AG10803 (cell line): ENCODE measurements around the gene ZMYND10.

ENCODE experiments used
- DNase-seq: peaks from one replicate; pipeline ENCODE4 v3.0.0; 2010; ENCODE audit warnings: low read depth
- H3K4me3 ChIP-seq: 2 replicates; pipeline ENCODE4 v1.5.1; 2011; ENCODE audit warnings: mild to moderate bottlenecking, low read length, control low read depth
- TF ChIP-seq, protein P1 (sequence below): conservative IDR thresholded peaks from 2 replicates; pipeline ENCODE4 v1.5.1; 2011; ENCODE audit warnings: mild to moderate bottlenecking, low read length, control low read depth, inconsistent platforms

The ZMYND10 gene

DNA sequence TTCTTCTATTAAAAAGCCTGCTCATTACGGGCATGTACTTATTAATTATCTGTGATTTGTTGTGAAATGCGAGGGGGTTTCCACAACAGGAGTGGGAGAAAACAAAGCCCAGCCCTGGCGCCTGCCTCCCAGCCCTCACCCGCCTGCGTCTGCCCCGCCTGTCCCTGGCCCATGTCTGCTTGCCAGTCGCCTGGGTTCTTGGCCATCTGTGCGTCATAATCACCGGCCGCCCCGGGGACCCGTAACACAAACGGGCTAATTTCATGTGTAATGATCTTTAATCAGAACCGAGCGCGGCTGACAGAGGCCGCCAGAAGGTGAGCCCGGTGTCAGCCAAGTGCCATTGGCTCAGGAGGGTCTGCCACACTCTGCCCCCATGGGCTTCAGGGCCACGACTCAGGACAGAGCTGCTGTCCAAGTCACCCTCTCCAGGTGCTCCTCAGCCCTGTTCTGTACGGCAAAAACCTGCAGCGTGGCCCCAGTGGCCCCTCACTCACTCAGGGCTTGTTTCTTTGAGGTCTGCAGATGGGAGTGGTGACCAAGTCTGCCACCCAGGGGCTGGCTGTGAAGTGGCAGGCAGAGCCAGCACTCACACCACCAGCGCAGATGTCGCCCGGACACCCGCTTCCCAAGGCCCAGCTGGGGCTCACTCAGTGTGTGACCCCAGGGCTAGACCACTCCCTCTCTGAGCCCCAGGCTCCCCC is 42.6 kb upstream of the ZMYND10 start:
- DNase-seq = no peak
- no peak overlapping the region for H3K4me3 ChIP-seq
- TF ChIP-seq, protein P1, sequence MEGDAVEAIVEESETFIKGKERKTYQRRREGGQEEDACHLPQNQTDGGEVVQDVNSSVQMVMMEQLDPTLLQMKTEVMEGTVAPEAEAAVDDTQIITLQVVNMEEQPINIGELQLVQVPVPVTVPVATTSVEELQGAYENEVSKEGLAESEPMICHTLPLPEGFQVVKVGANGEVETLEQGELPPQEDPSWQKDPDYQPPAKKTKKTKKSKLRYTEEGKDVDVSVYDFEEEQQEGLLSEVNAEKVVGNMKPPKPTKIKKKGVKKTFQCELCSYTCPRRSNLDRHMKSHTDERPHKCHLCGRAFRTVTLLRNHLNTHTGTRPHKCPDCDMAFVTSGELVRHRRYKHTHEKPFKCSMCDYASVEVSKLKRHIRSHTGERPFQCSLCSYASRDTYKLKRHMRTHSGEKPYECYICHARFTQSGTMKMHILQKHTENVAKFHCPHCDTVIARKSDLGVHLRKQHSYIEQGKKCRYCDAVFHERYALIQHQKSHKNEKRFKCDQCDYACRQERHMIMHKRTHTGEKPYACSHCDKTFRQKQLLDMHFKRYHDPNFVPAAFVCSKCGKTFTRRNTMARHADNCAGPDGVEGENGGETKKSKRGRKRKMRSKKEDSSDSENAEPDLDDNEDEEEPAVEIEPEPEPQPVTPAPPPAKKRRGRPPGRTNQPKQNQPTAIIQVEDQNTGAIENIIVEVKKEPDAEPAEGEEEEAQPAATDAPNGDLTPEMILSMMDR = peak; percentile 38

DNA sequence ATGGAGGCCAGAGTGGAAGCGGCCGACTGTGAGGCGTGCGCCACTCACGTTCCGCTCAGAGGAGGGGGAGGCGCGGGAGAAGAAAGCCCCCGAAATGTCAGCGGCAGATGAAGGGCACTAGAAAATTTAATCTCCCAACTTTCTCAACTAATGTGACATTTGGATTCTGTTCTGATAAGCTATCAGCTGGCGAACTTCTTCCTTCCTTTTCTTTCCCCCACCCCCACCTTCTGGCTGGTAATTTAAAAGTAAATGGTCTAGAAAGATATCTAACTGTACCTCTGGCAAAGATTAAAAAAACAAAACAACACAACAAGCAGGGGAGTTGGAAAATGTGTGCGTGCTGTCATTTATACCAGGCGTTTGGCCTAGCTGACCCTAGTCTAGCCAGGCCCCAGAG is 40.2 kb upstream of the ZMYND10 start:
- no peak for DNase-seq
- H3K4me3 ChIP-seq = no peak overlapping the region
- TF ChIP-seq, protein P1 = no peak

DNA sequence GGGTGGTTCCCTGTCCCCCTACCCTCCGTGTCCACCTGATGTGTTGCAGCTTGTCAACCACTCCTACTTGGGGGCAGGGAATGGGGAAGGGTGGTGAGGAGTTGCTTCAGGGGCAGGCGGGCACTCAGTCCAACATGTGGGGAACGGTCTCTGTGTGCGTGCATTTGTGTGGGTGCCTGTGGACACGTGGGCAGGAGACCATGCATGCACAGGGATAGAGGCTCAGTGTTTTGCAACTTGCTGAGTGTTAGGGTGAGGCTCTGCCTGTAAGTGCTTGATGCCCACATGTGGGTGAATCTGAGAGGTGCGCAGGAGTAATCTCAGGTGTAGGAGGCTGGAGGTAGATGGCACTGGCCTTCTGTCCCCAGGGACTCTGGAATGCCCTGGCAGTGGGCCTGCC is 38.2 kb upstream of the ZMYND10 start:
- TF ChIP-seq, protein P1 = no peak
- no peak overlapping the region for H3K4me3 ChIP-seq
- DNase-seq = no peak

DNA sequence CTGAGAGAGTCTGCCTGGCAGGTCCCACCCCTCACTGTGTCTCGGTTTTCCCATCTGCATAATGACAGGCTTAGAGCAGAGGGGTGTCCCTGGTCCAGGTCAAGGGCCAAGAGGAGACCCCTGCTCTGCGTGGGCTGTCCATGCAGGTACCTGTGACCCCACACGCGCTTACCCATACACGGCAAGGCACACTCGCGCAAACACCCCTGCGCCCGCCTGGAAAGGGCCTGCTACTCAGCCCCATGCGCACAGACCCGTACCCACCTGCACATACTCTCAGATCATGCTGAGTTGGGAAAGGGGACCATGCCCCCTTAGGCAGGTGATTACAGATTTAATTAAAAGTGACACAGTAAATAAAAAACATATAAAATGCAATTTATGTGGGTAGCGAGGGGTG is 37.2 kb upstream of the ZMYND10 start:
- TF ChIP-seq, protein P1 = no peak
- no peak overlapping the region for H3K4me3 ChIP-seq
- DNase-seq = no peak

DNA sequence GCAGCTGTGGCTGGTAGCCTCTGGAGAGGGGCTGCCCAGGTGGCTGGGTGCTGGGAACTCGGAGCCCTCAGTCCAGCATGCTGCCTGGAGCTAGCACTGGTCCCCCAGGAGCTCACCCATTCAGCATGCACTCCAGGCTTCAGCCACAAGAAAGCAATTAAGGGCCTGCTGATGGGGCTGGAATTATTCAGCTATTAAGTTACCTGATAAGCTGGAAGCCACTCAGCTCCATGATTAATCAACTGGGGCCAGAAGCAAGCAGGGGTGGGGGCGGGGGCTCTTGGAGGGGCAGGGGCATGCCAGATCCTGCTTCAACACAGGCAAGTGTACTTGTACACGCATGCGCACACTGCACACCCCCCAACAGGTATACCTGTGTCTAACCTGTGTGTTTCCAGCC is 35.9 kb upstream of the ZMYND10 start:
- TF ChIP-seq, protein P1 = no peak
- no peak overlapping the region for H3K4me3 ChIP-seq
- no peak for DNase-seq

DNA sequence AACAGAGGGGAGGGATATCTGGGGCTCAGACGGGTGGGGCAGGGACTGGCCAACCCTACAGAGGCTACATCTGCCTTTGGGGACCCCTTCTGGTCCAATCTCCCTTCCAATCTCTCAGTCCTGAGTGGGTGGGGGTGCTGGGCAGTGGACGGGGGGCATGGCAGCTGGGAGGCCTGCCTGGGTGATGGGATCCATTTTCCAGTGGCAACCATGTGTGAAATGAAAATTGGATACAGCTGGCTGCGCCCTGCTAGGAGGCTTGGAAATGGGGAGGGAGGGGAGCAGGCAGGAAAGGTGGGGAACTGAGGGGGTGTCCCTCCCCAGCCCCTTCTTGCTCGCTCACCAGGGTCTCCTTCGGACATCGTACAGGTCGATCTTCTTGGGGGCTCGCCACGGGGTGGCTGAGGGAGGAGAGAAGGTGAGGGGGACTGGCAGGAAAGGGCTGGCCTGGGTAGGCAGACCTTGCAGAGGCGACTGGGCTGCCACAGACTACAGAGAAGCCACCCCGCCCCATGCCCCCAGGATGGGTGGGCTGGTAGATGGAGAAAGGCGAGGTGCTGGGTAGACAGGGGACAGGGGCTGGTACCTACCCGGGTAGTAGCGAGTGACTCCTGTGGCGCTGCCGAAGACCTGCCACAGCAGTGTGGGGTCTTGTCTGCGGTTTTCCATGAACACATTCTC is 35.0 kb upstream of the ZMYND10 start:
- no peak overlapping the region for H3K4me3 ChIP-seq
- DNase-seq = no peak
- TF ChIP-seq, protein P1 = no peak

DNA sequence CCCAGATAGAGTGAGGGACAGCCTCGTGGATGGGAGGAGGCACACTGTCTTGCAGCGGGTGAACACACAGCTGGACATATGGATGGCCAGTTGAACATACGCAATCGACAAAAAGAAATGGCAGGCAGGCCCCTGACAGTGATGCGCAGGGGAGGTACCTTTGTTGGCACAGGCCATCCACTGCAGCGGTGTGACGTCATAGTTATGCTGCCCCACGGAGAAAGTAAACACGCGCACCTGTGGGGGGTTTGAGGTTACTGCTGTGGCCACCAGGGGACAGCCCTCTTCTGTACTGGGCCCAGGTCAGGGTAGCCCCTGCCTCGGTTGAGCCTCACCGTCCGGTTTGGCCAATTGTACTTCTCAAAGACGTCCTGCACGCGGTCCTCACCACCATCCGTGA is 33.2 kb upstream of the ZMYND10 start:
- TF ChIP-seq, protein P1 = no peak
- DNase-seq = no peak
- H3K4me3 ChIP-seq = no peak overlapping the region
